HepG2 (cell line): ENCODE data around the gene INO80E. TPM values are rescaled to one million over a fixed set of nuclear protein-coding genes. Genes with fewer than 3 reads are reported as not detected.

Experiments
- ARNT ChIP-seq: fragments of 450-650 bp; IDR thresholded peaks from 2 replicates; pipeline ENCODE4 v1.6.1; 2017
- ASH2L ChIP-seq: fragments of 300-600, 200-600 bp; sonication (generic); IDR thresholded peaks from 2 replicates; pipeline ENCODE4 v1.7.0; 2017; ENCODE audit warnings: low read depth, mild to moderate bottlenecking, moderate library complexity, mixed read lengths, low read length; ENCODE audit not compliant: insufficient read length
- CEBPG ChIP-seq: IDR thresholded peaks from 2 replicates; pipeline ENCODE4 v1.6.1; 2016
- EP300 ChIP-seq, 3 experiments: sonication (generic) in 1 of 3; formaldehyde crosslinking in 1 of 3; IDR thresholded peaks; 2 replicates each; pipeline versions ENCODE4 v1.5.1 to v1.6.1; 2011 to 2020; ENCODE audit warnings: low read depth in 2 of 3, low read length in 2 of 3, borderline replicate concordance in 1 of 3, improper control_type of control experiment in 1 of 3, mild to moderate bottlenecking in 1 of 3, missing genetic modification reagents in 1 of 3, moderate library complexity in 1 of 3
- FOXA3 ChIP-seq: IDR thresholded peaks from 2 replicates; pipeline ENCODE4 v1.6.1; 2016; ENCODE audit warnings: missing genetic modification reagents, missing compliant biosample characterization
- HMGA1 ChIP-seq: sonication (generic); formaldehyde crosslinking; conservative IDR thresholded peaks from 2 replicates; pipeline ENCODE4 v1.4.0; 2020; ENCODE audit warnings: missing genetic modification reagents
- HNF1A ChIP-seq, 2 experiments: sonication (generic) in 1 of 2; formaldehyde crosslinking in 1 of 2; IDR thresholded peaks; 2 replicates each; pipeline versions ENCODE4 v1.4.0 to v1.6.1; 2016 to 2020; ENCODE audit warnings: borderline replicate concordance in 1 of 2, low read depth in 1 of 2, mild to moderate bottlenecking in 1 of 2, missing genetic modification reagents in 1 of 2
- JDP2 ChIP-seq: sonication (generic); formaldehyde crosslinking; IDR thresholded peaks from 2 replicates; pipeline ENCODE4 v1.8.1; 2022; ENCODE audit warnings: missing genetic modification reagents, borderline replicate concordance
- MED1 ChIP-seq: sonication (generic); formaldehyde crosslinking; IDR thresholded peaks from 2 replicates; pipeline ENCODE4 v1.4.0; 2020; ENCODE audit warnings: missing genetic modification reagents
- PLRG1 ChIP-seq: fragments of 450-650 bp; conservative IDR thresholded peaks from 2 replicates; pipeline ENCODE4 v1.6.1; 2016
- RAD51 ChIP-seq: fragments of 450-650 bp; IDR thresholded peaks from 2 replicates; pipeline ENCODE4 v1.6.1; 2016; ENCODE audit warnings: borderline replicate concordance
- TSC22D2 ChIP-seq: sonication (generic); formaldehyde crosslinking; IDR thresholded peaks from 2 replicates; pipeline ENCODE4 v1.5.1; 2020; ENCODE audit warnings: missing genetic modification reagents, mild to moderate bottlenecking, borderline replicate concordance
- ZBTB14 ChIP-seq: sonication (generic); formaldehyde crosslinking; IDR thresholded peaks from 2 replicates; pipeline ENCODE4 v1.4.0; 2020; ENCODE audit warnings: missing genetic modification reagents
- ZNF17 ChIP-seq: sonication (generic); formaldehyde crosslinking; IDR thresholded peaks from 2 replicates; pipeline ENCODE4 v1.5.0; 2020; ENCODE audit warnings: mild to moderate bottlenecking, missing genetic modification reagents
- ZNF33A ChIP-seq: sonication (generic); formaldehyde crosslinking; IDR thresholded peaks from 2 replicates; pipeline ENCODE4 v1.5.1; 2020; ENCODE audit warnings: missing genetic modification reagents, mild to moderate bottlenecking, moderate library complexity, borderline replicate concordance
- ZNF619 ChIP-seq: sonication (generic); formaldehyde crosslinking; IDR thresholded peaks from 2 replicates; pipeline ENCODE4 v1.4.0; 2020; ENCODE audit warnings: mild to moderate bottlenecking, missing genetic modification reagents
- ZSCAN21 ChIP-seq: sonication (generic); formaldehyde crosslinking; IDR thresholded peaks from 2 replicates; pipeline ENCODE4 v1.8.0; 2022; ENCODE audit warnings: mild to moderate bottlenecking, missing genetic modification reagents, moderate library complexity, borderline replicate concordance
- polyA plus RNA-seq, 8 experiments: library from polyadenylated mRNA; depleted of rRNA in 3 of 8; stranded (reverse) in 7 of 8; unstranded in 1 of 8; fragments of >200 nt; fragmentation: Illumina TruSeq in 4 of 8; extraction: Trizol in 4 of 8; gene quantifications; 2 replicates each; pipeline versions ENCODE4 v1.2.1 to v1.2.3, GENCODE V29; 2011 to 2016; ENCODE audit warnings: low read depth in 4 of 8, missing spikeins in 1 of 8, mixed read lengths in 1 of 8; ENCODE audit not compliant: insufficient read depth in 1 of 8
- total RNA-seq, 5 experiments: library from RNA; depleted of rRNA; stranded (reverse); fragments of >200 nt; fragmentation: Illumina TruSeq; extraction: Trizol; gene quantifications; 2 replicates each; pipeline ENCODE4 v1.2.3, GENCODE V29; 2016; ENCODE audit warnings: low read depth in 1 of 5
- TF ChIP-seq, protein P1 (sequence below): sonication (generic); formaldehyde crosslinking; IDR thresholded peaks from 2 replicates; pipeline ENCODE4 v1.5.0; 2020; ENCODE audit warnings: missing genetic modification reagents
- TF ChIP-seq, protein P2 (sequence below): sonication (generic); formaldehyde crosslinking; conservative IDR thresholded peaks from 2 replicates; pipeline ENCODE4 v1.4.0; 2020; ENCODE audit warnings: mild to moderate bottlenecking, missing genetic modification reagents, moderate library complexity

Gene INO80E
- total and polyA plus RNA-seq, 2 of the 13 experiments (the other 11 are each of a cell fraction or from before 2014, with no cell fraction given) = 25.8 to 45.6 TPM

- no peak for TF ChIP-seq ZNF33A (CRISPR knock-in tag)
- no peak for TF ChIP-seq ZNF619 (CRISPR knock-in tag)
- no peak for TF ChIP-seq HNF1A (IDR thresholded peaks at IDR 0.05; ENCODE audit: low read depth)
- TF ChIP-seq HNF1A (CRISPR knock-in tag; IDR thresholded peaks at IDR 0.05; ENCODE audit: borderline replicate concordance) = peak; percentile 87; the same call in 1 of the 2 replicates
- TF ChIP-seq, protein P1, sequence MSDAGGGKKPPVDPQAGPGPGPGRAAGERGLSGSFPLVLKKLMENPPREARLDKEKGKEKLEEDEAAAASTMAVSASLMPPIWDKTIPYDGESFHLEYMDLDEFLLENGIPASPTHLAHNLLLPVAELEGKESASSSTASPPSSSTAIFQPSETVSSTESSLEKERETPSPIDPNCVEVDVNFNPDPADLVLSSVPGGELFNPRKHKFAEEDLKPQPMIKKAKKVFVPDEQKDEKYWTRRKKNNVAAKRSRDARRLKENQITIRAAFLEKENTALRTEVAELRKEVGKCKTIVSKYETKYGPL (CRISPR knock-in tag) = no peak; the same call in 1 of the 2 replicates
- TF ChIP-seq PLRG1 = no peak
- no peak for TF ChIP-seq HMGA1 (CRISPR knock-in tag)
- TF ChIP-seq JDP2 (CRISPR knock-in tag) = no peak
- peak; percentile 58 for TF ChIP-seq CEBPG (CRISPR knock-in tag)
- no peak for TF ChIP-seq ARNT
- peak; percentile 56; the same call in 1 of the 2 replicates for TF ChIP-seq TSC22D2 (CRISPR knock-in tag)
- TF ChIP-seq ZNF17 = no peak
- peak; percentile 76 for TF ChIP-seq ZSCAN21 (CRISPR knock-in tag)
- peak; percentile 86 for TF ChIP-seq FOXA3
- TF ChIP-seq ZBTB14 = 0 out of 2 replicates have a peak, but pooled peaks have one; percentile 40
- TF ChIP-seq RAD51 = no peak
- peak; percentile 98 for TF ChIP-seq ASH2L
- TF ChIP-seq, protein P2, sequence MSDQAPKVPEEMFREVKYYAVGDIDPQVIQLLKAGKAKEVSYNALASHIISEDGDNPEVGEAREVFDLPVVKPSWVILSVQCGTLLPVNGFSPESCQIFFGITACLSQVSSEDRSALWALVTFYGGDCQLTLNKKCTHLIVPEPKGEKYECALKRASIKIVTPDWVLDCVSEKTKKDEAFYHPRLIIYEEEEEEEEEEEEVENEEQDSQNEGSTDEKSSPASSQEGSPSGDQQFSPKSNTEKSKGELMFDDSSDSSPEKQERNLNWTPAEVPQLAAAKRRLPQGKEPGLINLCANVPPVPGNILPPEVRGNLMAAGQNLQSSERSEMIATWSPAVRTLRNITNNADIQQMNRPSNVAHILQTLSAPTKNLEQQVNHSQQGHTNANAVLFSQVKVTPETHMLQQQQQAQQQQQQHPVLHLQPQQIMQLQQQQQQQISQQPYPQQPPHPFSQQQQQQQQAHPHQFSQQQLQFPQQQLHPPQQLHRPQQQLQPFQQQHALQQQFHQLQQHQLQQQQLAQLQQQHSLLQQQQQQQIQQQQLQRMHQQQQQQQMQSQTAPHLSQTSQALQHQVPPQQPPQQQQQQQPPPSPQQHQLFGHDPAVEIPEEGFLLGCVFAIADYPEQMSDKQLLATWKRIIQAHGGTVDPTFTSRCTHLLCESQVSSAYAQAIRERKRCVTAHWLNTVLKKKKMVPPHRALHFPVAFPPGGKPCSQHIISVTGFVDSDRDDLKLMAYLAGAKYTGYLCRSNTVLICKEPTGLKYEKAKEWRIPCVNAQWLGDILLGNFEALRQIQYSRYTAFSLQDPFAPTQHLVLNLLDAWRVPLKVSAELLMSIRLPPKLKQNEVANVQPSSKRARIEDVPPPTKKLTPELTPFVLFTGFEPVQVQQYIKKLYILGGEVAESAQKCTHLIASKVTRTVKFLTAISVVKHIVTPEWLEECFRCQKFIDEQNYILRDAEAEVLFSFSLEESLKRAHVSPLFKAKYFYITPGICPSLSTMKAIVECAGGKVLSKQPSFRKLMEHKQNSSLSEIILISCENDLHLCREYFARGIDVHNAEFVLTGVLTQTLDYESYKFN (CRISPR knock-in tag) = peak; percentile 63
- TF ChIP-seq MED1 (CRISPR knock-in tag) = peak; percentile 79
- TF ChIP-seq EP300 (IDR thresholded peaks at IDR 0.05; ENCODE audit: low read depth in 2 of 2, low read length in 2 of 2) = no peak
- TF ChIP-seq EP300 (CRISPR knock-in tag; IDR thresholded peaks at IDR 0.05; ENCODE audit: borderline replicate concordance) = no peak; the same call in 1 of the 2 replicates
These were observed at the start of gene INO80E (continued) for GRCh38 chr16:29995911-29996765.
